Measurements from ENCODE around the gene ITCH.

Gene ITCH

DNA sequence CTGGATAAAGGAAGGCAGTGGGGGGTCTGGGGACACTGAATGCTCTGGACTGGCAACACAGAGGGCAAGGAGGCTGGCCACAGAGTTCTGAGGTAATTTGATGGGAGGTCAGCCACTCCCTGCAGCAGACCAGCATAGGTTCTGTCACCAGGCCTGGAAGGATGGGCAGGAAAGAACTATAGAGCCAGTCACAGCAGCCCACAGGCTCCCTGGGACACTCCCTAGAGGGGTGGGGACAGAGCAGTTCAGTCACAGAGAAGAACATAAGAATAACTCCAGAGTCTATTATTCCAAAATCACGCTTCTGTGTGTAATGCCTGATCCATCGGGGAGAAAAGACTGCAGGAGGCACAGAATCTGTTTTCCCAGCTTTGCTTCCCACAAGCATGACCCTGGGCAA lies 172.8 kb downstream of the ITCH start:
- no peak for DNase-seq

GRCh38 chr20:34536798-34537394 lies 173.8 kb downstream of the ITCH start:
- no peak for DNase-seq

- no peak for DNase-seq
Observed at GRCh38 chr20:34537651-34538050, 174.6 kb downstream of the ITCH start.

DNA sequence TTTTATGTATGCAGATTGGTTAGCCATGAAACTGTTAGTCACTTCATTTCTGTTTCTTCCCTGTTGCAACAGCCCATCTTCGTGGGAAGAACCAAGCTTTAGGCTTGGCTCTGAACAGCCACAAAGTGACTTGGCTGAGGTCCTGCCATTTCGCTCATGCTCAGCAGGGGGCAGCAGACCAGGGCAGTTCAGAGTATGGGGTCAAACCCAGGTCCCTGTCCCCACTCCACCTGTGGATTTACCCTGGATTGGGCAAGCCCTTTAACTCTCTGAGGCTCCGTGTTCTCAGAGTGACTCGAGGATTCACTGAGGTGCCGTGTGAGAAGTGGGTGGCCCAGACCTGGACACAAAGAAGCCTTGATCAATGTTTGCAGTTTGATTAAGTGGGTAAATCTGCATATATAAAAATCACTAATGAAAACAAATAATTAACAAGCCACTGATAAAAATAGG lies 175.6 kb downstream of the ITCH start:
- DNase-seq = no peak

GRCh38 chr20:34539756-34540155 lies 176.7 kb downstream of the ITCH start:
- DNase-seq = no peak

DNA sequence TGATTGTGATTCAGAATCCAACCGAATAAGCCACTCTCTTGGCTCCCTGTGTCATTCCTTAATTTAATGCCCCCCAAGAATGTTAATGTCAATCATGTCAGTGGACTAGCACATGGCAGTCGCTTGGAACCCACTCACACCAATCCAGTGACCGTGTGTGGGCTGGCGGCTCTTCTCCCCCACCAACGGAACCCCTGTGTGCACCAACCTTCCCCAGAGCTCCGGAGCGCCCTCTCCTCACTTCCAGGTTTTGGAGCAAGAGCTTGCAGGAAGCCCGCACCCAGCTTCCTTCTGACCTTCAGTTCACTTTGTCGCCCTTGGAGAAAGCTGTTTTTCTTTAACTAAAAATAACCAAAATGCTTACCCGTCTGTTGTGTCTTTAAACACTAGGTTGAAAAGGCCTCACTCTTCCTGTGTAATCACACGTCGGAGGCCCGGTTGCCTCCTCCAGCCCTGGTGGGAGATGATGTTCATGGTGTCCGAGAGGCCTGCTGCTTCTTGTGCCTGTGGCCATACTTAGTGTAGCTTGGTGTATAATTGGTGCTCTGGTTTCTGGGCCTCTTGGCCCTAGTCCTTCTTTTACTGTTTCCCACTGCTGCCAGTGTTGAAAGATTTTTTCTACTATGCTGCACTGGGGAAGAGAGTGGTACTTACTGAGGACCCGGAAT lies 177.7 kb downstream of the ITCH start:
- DNase-seq = no peak

DNA sequence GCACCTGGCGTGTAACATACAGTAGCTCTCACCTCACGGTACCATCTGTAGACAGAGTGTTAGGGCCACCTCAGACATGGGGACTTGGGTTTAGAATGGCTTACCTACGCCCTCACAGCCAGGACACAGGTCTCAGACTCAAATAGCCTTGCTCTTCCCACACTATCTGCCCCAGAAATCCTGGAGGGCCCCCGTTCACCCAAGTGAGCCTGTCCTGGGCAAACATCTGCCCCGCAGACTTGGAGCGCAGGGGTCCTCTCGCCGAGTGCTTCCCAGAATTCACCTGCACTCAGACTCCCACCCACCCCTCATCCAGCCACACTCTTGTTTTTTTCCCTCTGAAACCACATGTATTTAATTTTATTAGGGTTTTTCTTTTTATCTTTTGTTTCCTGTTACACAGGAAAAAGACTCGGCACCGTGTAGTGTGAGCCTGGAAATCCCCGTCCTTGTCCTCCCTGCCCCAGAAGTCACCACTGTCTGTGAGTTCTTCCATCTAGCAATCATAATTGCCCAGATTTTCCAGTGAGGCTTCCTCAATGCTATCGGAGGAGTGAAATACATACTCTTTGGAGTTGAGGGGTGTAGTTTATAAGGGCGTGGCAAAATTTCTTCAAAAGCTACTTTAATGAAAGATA lies 178.3 kb downstream of the ITCH start:
- no peak for DNase-seq

- DNase-seq = no peak
Observed at GRCh38 chr20:34541917-34542316, 178.8 kb downstream of the ITCH start.

- no peak for DNase-seq
Observed at GRCh38 chr20:34542439-34542838, 179.4 kb downstream of the ITCH start.

- DNase-seq = no peak
Observed at GRCh38 chr20:34543463-34544056, 180.5 kb downstream of the ITCH start.

- DNase-seq = no peak
Observed at GRCh38 chr20:34544109-34544796, 181.2 kb downstream of the ITCH start.

DNA sequence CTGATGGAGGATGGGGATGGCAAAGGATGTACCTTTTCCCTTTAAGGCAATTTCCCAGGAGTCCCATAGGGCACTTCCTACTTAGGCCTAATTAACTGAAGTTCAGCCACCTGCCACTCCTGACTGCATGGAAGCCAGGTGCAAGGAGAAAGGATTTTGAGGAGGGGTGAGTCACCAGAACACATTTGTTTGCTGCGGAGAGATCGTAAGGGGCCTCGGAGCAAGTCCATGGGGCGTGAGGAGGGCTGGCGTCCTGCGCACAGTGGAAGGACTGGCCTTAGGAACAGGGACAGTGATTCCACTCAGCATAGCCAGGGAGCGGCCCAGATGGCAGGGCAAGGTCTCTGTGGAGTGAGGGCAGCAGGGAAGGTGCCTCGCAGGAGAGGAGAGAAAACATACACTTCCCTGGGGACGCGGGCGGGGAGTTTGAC lies 183.7 kb downstream of the ITCH start:
- DNase-seq = no peak

DNA sequence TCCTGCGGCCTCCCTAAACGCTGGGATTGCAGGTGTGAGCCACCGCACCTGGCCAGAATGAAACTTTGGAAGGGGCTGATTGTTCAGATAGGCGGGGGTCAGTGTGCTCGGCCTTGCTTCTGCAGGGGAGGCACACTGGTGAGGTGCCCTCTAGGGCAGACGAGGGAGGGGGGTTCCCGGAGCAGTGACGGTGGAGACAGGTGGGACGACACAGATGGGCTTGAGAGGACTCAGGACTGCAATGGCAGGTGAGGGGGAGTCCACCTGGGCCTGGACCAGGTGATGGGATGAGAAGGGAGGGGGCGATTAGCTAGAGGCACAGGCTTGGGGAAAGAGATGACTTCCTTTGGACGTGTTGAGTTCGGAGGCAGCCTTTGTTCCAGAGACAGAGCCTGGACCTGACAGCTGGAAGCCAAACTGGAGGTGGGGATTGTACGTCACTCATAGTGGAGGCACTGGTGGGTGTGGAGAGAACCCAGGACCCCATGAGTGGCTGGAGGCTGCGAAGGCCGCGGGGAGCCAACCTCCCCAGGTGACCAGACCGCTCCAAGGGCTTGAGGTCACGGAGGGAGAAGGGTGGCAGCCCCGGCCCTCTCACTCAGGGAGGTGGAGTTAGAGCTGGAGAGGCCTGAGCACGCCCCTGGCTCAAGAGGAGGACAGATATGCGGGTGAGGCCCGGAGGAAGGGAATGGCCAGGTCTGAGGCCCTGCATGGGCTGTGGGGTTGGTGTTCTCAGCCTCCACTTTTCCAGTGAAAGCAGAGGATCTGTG lies 185.0 kb downstream of the ITCH start:
- DNase-seq = no peak

- DNase-seq = no peak
Observed at GRCh38 chr20:34549291-34549928, 186.3 kb downstream of the ITCH start.

- DNase-seq = no peak
Observed at GRCh38 chr20:34549929-34550305, 186.8 kb downstream of the ITCH start.

- no peak for DNase-seq
Observed at GRCh38 chr20:34552569-34552968, 189.5 kb downstream of the ITCH start.

- DNase-seq = no peak
Observed at GRCh38 chr20:34553366-34553867, 190.3 kb downstream of the ITCH start.

GRCh38 chr20:34557936-34558319 lies 194.9 kb downstream of the ITCH start:
- no peak for DNase-seq

DNA sequence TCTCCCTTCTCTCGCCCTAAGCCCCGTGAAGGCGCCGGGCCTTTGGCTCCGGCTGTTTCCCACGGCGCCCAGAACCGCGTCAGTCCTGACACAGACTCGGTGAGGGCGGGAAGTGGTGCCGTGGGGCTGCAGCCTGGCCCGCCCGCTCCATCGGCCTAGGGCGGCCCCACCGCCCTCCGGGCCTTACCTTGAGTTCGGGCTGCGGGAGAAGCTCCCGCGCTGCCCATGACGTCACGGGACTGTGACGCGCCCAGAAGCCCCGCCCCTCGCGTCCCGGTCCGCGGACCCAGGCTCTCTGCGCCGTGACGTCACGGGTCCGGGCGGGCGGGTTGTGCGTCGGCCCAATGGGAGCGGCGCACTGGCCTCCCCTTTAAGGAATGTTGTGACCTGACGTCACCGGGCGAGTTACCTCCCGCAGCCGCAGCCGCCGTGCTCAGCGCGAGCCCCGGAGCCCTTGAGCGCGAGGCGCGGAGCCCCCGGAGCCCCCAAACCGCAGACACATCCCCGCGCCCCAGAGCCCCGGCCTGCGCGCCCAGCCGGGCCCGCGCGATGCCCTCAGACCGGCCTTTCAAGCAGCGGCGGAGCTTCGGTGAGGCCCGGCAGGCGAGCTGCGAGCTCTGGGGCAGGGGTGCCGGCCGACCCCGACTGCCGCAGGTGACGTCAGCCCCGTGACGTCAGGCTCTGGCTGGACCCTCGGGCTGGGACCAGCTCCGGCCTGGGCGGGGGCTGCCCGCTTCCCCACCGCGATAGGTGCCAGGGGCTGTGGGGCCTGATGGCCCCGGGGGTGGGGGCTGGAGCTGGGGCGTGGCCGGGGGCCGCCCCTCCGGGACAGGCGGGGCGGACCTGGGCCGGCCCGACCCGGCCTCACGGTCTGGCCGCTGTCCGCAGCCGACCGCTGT lies 195.5 kb downstream of the ITCH start, which contains the start of gene MAP1LC3A:
MAP1LC3A (plus strand) TSS at position 399 of the 899 bp plus-strand sequence; CDS start at position 550, 151 bp downstream.
- no peak for DNase-seq

GRCh38 chr20:34559311-34560140 lies 196.5 kb downstream of the ITCH start:
- DNase-seq = no peak
